Spleen (tissue), 11 donors: ENCODE results near the gene RNF208. TPM values are rescaled to one million over a fixed set of nuclear protein-coding genes. Genes with fewer than 3 reads are reported as not detected.

Source experiments
- DNase-seq: peaks from one replicate; pipeline ENCODE4 v3.0.0-alpha.2; 2020
- H3K27ac ChIP-seq, 8 donors: fragments of 200-600 bp; sonication (generic) in 7 of 8; 1 replicate in 4 of 8; 2 replicates in 4 of 8; pipeline versions ENCODE4 v1.5.0 to v1.8.0; 2016 to 2021; ENCODE audit warnings: inconsistent platforms in 4 of 8, mild to moderate bottlenecking in 4 of 8, moderate library complexity in 1 of 8
- H3K27me3 ChIP-seq, 7 donors: fragments of 200-600 bp; sonication (generic) in 6 of 7; replicated peaks in 1 of 7; 1 replicate in 4 of 7; 2 replicates in 3 of 7; pipeline versions ENCODE4 v1.5.0 to v1.8.0; 2016 to 2021; ENCODE audit warnings: inconsistent platforms in 3 of 7, mild to moderate bottlenecking in 1 of 7
- H3K36me3 ChIP-seq, 6 donors: fragments of 200-600 bp; sonication (generic) in 5 of 6; 1 replicate in 4 of 6; 2 replicates in 2 of 6; pipeline versions ENCODE4 v1.5.0 to v1.8.0; 2016 to 2021; ENCODE audit warnings: inconsistent platforms in 2 of 6
- H3K4me1 ChIP-seq, 6 donors: fragments of 200-600 bp; sonication (generic) in 5 of 6; 1 replicate in 3 of 6; 2 replicates in 3 of 6; pipeline versions ENCODE4 v1.5.0 to v1.8.0; 2016 to 2021; ENCODE audit warnings: inconsistent platforms in 3 of 6
- H3K4me3 ChIP-seq, 8 donors: fragments of 200-600 bp; sonication (generic) in 7 of 8; 1 replicate in 4 of 8; 2 replicates in 4 of 8; pipeline versions ENCODE4 v1.5.0 to v1.8.0; 2016 to 2021; ENCODE audit warnings: inconsistent platforms in 4 of 8, mild to moderate bottlenecking in 4 of 8, moderate library complexity in 2 of 8
- H3K9me3 ChIP-seq, 8 donors: fragments of 200-600 bp; sonication (generic) in 7 of 8; 1 replicate in 4 of 8; 2 replicates in 4 of 8; pipeline versions ENCODE4 v1.5.0 to v1.8.0; 2016 to 2021; ENCODE audit warnings: inconsistent platforms in 4 of 8
- CTCF ChIP-seq, 11 experiments: fragments of 200-600 bp in 7 of 11; fragments of 450-650 bp in 4 of 11; sonication (generic) in 4 of 11; IDR thresholded peaks in 8 of 11; conservative IDR thresholded peaks in 3 of 11; 1 replicate in 7 of 11; 2 replicates in 4 of 11; pipeline versions ENCODE4 v1.4.0 to v1.8.0; 2016 to 2021; ENCODE audit warnings: antibody characterized with exemption in 11 of 11, inconsistent platforms in 4 of 11, mild to moderate bottlenecking in 1 of 11
- POLR2A ChIP-seq, 3 donors: fragments of 450-650 bp; IDR thresholded peaks; one replicate each; pipeline ENCODE4 v1.5.1; 2017; ENCODE audit warnings: antibody characterized with exemption in 3 of 3, mild to moderate bottlenecking in 1 of 3
- POLR2AphosphoS5 ChIP-seq, 3 donors: sonication (generic); formaldehyde crosslinking; IDR thresholded peaks; one replicate each; pipeline ENCODE4 v1.5.1; 2017; ENCODE audit warnings: antibody characterized with exemption in 3 of 3
- WGBS, 5 donors: extraction: QIAGEN DNeasy Blood & Tissue Kit in 3 of 5; methylation state at CpG; one replicate each; pipeline versions ENCODE4 v1.1.5 to v1.1.7; 2013 to 2018; 5-methylcytosine and 5-hydroxymethylcytosine counted together
- intact Hi-C: fragments of 100-400 bp; cut with DNase I; formaldehyde crosslinking; loops from one replicate; pipeline ENCODE4 v1.15.0; 2023; ENCODE audit warnings: low total_unique reads
- polyA plus RNA-seq, 3 donors: library from polyadenylated mRNA; stranded (reverse); fragments of 200-250 nt; gene quantifications; one replicate each; pipeline ENCODE4 v1.2.1, GENCODE V29; 2013
- total RNA-seq, 7 donors: library from RNA; depleted of rRNA in 3 of 7; stranded (reverse); fragments of >200 nt in 3 of 7; fragmentation: NEBNext Ultra II Directional in 4 of 7; extraction: Animal tissue kit (Norgen Biotek cat#: 25700) in 4 of 7; gene quantifications; one replicate each; pipeline versions ENCODE4 v1.1.0 to v1.2.1, GENCODE V29; 2016 to 2021
- donor health status: healthy with polysubstance abuse.
- donor health status: DM: no; HTN: no; CAD: no; lungs with moderate emphysema.
- donor health status: DM: no; HTN: no; CAD: no.
- donor health status: Bipolar disorder and iron deficiency.
- donor health status: healthy.
- donor health status: DM: no; HTN: no; CAD: no.
- donor health status: DM: yes; HTN: yes; CAD: no.

Gene RNF208
- total and polyA plus RNA-seq, 10 donors, result 1.2 to 6.2 (median 2.7) TPM

GRCh38 chr9:137266585-137267453, 44.8 kb upstream of the RNF208 start:
- Histone ChIP-seq H3K36me3 (peaks cover 0 to 91% (median 41%) of the 10 kb centered on the region in 6 donors), H3K27ac (peak overlapping the region in 2 of 8 donors; percentile 14 to 70), H3K27me3 (no peaks in the 10 kb centered on the region), H3K4me1 (peaks cover 12 to 60% (median 36%) of the 10 kb centered on the region in 6 donors), H3K9me3 (no peaks in the 10 kb centered on the region), H3K4me3 (no peak overlapping the region)
- intact Hi-C loops, result no loop called here
- TF ChIP-seq CTCF (IDR thresholded peaks at IDR 0.05 in 8 of 11, conservative IDR thresholded peaks at IDR 0.05 in 3 of 11), result no peak
- TF ChIP-seq POLR2AphosphoS5 (IDR thresholded peaks at IDR 0.05), result peak in 1 of 3 donors; percentile 33
- TF ChIP-seq POLR2A (IDR thresholded peaks at IDR 0.05), result no peak
- peak; percentile 78 for DNase-seq
- 90 to 95% (median 90%) methylated on average over 28 to 34 of the region's 34 CpGs for WGBS, 5 donors

GRCh38 chr9:137266162-137266527, 44.1 kb upstream of the RNF208 start:
- H3K27me3 ChIP-seq, result no peaks in the 10 kb centered on the region
- H3K9me3 ChIP-seq, result no peaks in the 10 kb centered on the region
- TF ChIP-seq POLR2AphosphoS5 (IDR thresholded peaks at IDR 0.05) (peak in 1 of 3 donors; percentile 30), CTCF (IDR thresholded peaks at IDR 0.05 in 8 of 11, conservative IDR thresholded peaks at IDR 0.05 in 3 of 11) (no peak), POLR2A (IDR thresholded peaks at IDR 0.05) (no peak)
- 75 to 100% (median 92%) methylated on average over 2 to 15 of the region's 15 CpGs for WGBS, 5 donors
- intact Hi-C loops, result no loop called here
- H3K4me3 ChIP-seq, result no peak overlapping the region
- peak; percentile 65 for DNase-seq
- H3K4me1 ChIP-seq, result peaks cover 12 to 53% (median 34%) of the 10 kb centered on the region in 6 donors
- H3K36me3 ChIP-seq, result peaks cover 0 to 93% (median 39%) of the 10 kb centered on the region in 6 donors
- peak overlapping the region in 1 of 8 donors; percentile 14 for H3K27ac ChIP-seq

- H3K9me3 ChIP-seq, result no peaks in the 10 kb centered on the region
- TF ChIP-seq CTCF (IDR thresholded peaks at IDR 0.05 in 8 of 11, conservative IDR thresholded peaks at IDR 0.05 in 3 of 11) (no peak), POLR2A (IDR thresholded peaks at IDR 0.05) (no peak), POLR2AphosphoS5 (IDR thresholded peaks at IDR 0.05) (peak in 1 of 3 donors; percentile 34)
- H3K27me3 ChIP-seq, result no peaks in the 10 kb centered on the region
- peaks cover 0 to 92% (median 36%) of the 10 kb centered on the region in 6 donors for H3K36me3 ChIP-seq
- WGBS, 5 donors, result 93 to 97% (median 94%) methylated on average over 9 to 29 of the region's 29 CpGs
- peak overlapping the region in 1 of 8 donors; percentile 14 for H3K27ac ChIP-seq
- no peak overlapping the region for H3K4me3 ChIP-seq
- intact Hi-C loops, result no loop called here
- H3K4me1 ChIP-seq, result peaks cover 12 to 48% (median 30%) of the 10 kb centered on the region in 6 donors
- peak; percentile 64 for DNase-seq
These were observed 43.6 kb upstream of the RNF208 start for GRCh38 chr9:137265496-137266161.

GRCh38 chr9:137264067-137264466, 42.0 kb upstream of the RNF208 start:
- TF ChIP-seq POLR2A (IDR thresholded peaks at IDR 0.05), result no peak
- TF ChIP-seq POLR2AphosphoS5 (IDR thresholded peaks at IDR 0.05), result peak in 1 of 3 donors; percentile 48
- no peak for TF ChIP-seq CTCF (IDR thresholded peaks at IDR 0.05 in 8 of 11, conservative IDR thresholded peaks at IDR 0.05 in 3 of 11)
- Histone ChIP-seq H3K27ac (no peak overlapping the region), H3K9me3 (no peaks in the 10 kb centered on the region), H3K4me3 (no peak overlapping the region), H3K27me3 (no peaks in the 10 kb centered on the region), H3K4me1 (peaks cover 4 to 37% (median 17%) of the 10 kb centered on the region in 6 donors), H3K36me3 (peaks cover 0 to 84% (median 37%) of the 10 kb centered on the region in 6 donors)
- peak; percentile 63 for DNase-seq
- intact Hi-C loops, result no loop called here
- WGBS, 5 donors, result 93 to 96% (median 95%) methylated on average over 22 of the region's 22 CpGs
